HG03159 (cell line): Measurements from ENCODE around the gene GRIK2.

Experiments used
- ATAC-seq: cut with Tn5 transposase; IDR thresholded peaks from one replicate; pipeline ENCODE4 v1.9.1; 2021; ENCODE audit warnings: mild to moderate bottlenecking, moderate library complexity; ENCODE audit not compliant: unreplicated experiment

The GRIK2 gene

GRCh38 chr6:101847690-101848089 is 454.2 kb downstream of the GRIK2 start:
- no peak for ATAC-seq

DNA sequence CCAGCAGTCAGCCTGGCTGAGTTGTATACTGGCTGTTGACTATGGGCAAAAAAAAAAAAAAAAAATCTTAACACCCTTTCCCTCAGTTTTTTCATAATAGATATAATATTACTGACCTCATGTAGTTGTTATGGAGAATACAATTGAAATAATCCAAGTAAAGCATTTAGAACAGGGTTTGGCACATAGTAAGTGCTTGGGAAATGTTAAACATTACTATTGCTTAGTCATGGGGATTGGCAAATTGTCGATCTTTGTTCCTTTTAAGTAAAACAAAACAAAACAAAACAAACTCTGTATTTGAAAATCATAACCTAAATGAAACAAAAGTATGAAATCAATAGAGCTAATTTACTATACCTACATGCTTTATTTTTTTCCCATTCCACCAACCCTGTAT is 458.4 kb downstream of the GRIK2 start:
- no peak for ATAC-seq

- no peak for ATAC-seq
Observed at GRCh38 chr6:101853231-101854085, 459.9 kb downstream of the GRIK2 start.

DNA sequence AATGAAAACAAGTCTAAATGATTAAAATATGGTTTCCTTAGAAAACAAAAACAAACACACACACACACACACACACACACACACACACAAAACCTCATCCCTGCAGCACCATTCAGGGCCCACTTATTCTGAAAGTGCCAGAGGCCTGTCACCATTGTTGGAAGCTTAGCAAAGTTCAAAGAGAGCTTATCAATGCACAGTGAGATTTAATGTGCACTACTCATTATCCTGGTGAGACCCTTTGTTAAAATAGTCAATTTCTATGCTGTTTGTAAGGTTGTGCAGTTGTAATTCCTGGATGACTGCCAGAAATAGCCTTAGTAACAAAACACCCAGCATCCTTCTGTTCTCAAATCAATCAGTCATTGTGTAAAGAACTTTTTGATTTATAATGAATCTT is 482.9 kb downstream of the GRIK2 start:
- no peak for ATAC-seq

GRCh38 chr6:101878554-101879276 is 485.2 kb downstream of the GRIK2 start:
- no peak for ATAC-seq

DNA sequence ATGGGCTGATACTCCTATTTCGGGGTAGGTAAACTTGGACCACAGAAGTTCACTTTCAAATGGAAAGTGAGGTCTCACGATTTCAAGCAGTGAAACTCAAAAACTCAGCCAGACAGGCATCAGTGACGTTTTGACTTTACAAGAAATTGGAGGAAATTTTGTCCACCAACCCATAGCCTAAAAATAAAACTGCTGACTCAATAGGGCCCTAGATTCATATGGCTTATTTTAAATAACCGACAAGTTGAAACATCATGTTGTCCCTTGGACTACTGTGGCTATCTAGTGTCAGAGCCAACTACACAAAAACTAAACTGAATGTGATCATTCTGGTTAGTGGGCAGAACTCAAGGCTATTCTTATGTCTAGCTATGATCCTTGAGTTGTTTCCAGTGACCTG is 486.3 kb downstream of the GRIK2 start:
- no peak for ATAC-seq

DNA sequence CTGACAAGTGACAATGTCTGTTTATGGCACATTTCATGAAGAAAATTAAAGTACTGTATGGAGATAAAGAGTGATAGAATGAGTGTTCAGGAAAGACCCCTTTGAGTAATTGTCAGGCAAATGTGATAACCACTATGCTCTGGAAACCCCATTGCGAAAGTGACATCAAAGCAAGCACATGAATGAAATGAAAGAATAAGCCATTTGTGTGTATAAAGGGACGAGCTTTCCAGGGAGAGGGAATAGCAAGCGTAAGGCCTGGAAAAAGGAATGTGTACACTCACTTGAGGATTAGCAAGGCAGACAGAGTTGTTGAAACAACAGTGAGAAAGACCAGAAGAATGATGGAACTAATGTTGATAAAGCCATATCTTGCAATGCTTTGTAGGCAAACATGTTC is 490.0 kb downstream of the GRIK2 start:
- no peak for ATAC-seq

GRCh38 chr6:101887532-101887931 is 494.0 kb downstream of the GRIK2 start:
- no peak for ATAC-seq

DNA sequence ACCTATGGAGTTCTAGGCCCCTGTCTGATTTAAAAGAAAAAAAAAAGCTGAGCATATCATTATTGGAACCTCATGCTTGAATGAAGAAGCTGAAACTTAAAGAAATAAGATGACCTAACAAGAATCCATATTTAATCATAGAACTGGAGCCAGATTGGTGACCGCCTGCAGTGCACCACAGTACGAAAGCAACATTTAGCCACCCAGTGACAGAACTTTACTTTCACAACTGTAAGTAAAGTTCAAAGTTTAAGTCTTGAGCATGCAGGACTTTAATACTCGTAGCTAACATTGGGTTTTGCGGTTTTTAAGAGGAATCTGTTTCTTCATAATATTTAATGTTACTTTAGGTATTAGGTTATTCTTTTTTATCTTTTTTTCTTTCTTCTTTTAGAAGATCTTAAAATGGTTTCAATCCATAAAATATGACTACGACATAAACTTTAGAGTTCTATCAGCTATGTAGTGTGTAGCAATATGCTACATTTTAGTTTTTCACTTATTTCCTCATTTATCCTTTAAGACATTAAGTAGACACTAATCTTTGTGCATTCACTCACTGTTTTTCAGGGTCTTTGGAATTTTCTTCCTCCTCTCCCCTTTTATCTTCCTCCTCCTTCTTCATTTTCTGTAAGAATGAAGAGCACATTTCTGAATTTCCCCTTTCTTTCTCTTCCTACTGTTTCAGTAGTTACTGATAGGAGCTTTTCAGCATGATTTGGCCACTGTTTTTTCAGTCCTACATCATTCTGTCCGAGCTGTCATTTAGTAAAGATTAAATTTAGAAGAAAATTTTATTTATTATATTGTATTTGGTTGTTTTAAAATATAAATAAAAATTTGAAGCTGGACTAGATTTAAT is 514.1 kb downstream of the GRIK2 start:
- no peak for ATAC-seq

DNA sequence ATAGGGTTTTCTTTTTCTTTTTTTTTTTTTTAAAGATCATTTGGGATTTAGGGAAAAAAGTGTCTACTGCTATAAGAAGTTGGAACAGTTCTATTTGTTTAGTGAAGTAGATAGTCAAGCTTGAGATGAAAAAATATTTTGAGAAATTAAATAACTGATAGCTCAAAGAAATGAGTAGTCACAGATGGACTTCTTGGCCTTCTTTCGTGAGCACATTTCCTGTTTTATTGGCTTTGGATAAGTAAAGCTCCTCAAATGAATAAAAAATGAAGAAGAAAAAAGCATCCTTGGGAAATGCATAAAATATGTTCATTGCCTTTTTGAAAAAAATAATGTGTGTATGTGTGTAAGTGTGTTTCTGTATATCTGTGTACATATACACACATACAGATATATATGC is 515.9 kb downstream of the GRIK2 start:
- ATAC-seq = no peak

GRCh38 chr6:101912311-101912710 is 518.8 kb downstream of the GRIK2 start:
- no peak for ATAC-seq

DNA sequence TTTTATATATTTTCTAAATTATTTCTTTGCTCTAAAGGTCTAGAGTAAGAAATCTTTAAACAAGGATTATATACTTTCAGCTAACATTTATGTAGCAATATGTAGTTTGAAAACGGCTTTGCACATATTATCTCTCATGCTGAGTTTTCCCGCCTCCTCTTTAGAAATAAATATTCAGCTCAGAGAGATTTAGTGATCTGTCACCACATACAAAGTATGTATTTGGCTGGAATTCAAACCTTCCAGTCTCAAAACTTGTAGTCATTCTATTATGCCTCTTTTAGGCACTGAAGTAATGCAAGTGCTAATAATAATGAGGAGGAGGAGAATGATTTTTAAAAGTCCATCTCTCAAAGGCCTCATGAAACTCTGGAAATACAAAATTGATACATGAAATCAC is 525.0 kb downstream of the GRIK2 start:
- ATAC-seq = no peak

GRCh38 chr6:101921829-101922450 is 528.4 kb downstream of the GRIK2 start:
- no peak for ATAC-seq

DNA sequence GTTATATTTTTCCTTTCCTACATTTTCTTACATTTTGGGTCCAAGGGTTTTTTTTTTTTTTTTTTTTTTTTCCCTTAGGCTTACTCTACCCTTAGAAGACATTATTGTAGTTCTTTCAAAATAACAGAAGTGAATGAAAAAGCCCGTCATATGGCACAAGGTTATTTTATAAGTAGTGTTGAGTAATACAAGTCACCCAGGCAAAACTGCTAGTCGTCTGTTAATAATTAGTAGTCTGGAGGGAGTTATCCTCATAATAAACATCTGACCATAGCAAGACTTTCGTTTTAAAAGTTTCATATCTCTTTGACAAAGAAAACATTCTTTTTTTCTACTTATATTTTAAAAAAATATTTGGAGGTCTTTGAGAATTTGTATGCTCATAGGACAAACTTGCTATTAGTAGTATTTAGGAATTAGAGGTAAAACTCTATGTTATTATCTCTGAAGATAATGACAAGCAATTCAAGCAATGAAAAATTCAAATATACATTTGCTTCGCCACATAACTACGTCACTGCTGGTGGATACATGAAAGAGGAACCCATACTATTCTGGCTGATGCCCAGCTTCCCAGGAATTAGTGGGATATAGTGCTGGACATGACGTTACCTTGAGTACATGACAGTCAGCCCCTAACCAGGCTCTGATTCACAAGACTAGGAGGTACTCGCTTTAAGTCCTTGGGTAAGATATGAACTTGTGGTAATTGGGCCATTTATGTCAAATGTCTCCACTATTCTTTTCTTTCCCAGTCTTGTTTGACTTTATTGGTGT is 532.8 kb downstream of the GRIK2 start:
- no peak for ATAC-seq

DNA sequence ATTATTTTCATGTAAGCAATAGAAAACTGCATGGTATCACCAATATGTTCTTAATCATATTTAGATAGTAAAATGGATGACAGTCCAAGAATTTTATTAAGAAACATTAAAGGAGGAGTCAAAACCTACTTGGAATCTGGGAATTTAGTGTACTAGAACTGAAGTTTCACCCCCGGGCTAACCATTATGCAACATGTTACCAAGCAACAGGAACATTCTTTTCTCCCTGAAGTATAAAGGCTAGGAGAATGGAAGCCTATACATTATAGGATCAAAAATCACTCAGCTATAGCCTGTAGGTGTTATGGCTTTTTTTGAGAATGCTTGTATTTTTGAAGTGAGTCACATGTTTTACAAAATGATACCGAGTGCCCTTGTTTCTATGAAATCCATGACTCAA is 538.3 kb downstream of the GRIK2 start:
- ATAC-seq = no peak

DNA sequence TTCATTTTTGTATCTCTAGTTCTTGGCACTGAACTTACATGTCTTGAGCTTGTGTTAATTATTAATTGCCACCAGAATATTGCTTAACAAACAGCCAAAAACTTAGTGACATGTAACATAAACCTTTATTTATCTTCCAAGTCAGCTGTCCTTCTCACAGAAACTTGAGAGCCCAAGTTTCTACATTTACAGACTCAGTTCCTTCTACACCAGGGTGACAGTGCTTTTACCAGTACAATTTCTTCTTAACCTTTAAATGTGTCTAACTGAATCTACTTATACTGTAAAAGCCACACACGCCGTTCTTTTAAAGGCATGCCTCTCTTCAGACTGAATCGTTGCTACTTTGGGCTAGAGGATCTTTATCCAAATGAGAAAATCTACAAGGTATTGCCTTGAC is 539.2 kb downstream of the GRIK2 start:
- no peak for ATAC-seq

DNA sequence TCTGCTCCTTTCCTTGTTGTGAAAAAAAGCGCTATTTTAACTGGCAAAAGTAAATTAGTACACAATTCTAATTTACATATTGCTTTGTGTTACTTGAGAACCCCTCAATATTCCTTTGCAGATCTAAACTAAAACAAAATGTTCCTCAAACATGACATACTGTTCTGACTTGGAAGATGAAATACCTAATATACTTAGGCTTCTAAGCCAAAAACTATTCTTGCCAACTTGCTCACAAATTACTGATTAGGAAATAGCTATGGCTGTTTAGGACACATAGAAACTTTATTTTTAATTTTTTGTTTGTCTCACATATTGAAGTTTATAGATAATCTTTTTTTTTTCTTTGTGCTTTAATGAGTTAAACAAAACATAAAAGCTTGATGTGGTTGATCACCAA is 542.2 kb downstream of the GRIK2 start:
- ATAC-seq = no peak

GRCh38 chr6:101936516-101936915 is 543.0 kb downstream of the GRIK2 start:
- no peak for ATAC-seq

DNA sequence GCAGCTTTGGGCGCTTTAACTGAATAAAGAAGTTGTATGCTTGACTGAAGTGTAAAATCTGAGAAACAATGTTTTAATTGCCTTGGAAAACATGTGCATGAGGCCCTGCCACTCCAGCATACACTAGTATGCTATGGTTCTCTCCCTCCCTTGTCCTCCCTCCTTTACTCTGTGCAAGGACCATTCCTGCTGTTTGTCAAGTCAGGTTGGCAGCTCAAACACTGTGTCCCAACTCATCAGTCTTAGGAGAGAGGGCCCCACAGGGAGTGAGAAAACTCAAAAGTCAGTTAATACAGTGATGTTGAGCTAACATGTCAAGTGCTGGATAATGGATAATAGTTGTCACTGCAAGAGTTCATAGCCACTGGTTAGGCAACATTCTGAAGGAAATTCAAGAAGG is 543.6 kb downstream of the GRIK2 start:
- ATAC-seq = no peak

DNA sequence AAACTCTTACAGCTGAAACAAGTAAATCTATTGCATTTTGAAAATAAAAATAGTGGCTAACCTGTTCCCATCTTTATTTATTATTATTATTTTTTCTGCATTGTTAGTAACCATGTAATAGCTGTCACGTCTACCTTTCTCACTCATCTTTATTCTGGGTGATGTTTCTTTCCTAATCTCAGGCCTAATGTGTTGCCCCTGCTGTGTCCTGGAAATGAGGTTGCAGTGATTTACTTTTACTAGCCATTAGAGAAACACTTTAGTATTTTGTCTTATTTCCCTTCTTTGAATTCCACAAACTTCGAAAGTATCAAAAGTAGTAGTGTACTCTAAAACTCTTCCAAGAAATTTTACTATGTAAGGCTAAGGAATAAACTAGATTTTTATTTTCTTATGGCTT is 546.9 kb downstream of the GRIK2 start:
- no peak for ATAC-seq
